ENCODE results near the gene NRXN2. TPM values are rescaled to one million over a fixed set of nuclear protein-coding genes. Genes with fewer than 3 reads are reported as not detected.

NRXN2 gene
- total RNA-seq, 1 donor: 5.2 TPM

- DNase-seq (ENCODE audit: low read depth): no peak
- H3K4me3 ChIP-seq (ENCODE audit: low read depth, low read length): no peak overlapping the region
- no peak for TF ChIP-seq CTCF (IDR thresholded peaks at IDR 0.05; ENCODE audit: insufficient read depth, low read depth, low read length)
Observed at GRCh38 chr11:64559351-64560138, 163.5 kb downstream of the NRXN2 start.

- no peak for TF ChIP-seq CTCF (IDR thresholded peaks at IDR 0.05; ENCODE audit: insufficient read depth, low read depth, low read length)
- no peak overlapping the region for H3K4me3 ChIP-seq (ENCODE audit: low read depth, low read length)
- DNase-seq (ENCODE audit: low read depth): no peak
Observed at GRCh38 chr11:64558869-64559268, 164.1 kb downstream of the NRXN2 start.

- no peak overlapping the region for H3K4me3 ChIP-seq (ENCODE audit: low read depth, low read length)
- no peak for TF ChIP-seq CTCF (IDR thresholded peaks at IDR 0.05; ENCODE audit: insufficient read depth, low read depth, low read length)
Observed at GRCh38 chr11:64558065-64558745, 164.8 kb downstream of the NRXN2 start.

GRCh38 chr11:64556721-64557250, 166.2 kb downstream of the NRXN2 start:
- TF ChIP-seq CTCF (IDR thresholded peaks at IDR 0.05; ENCODE audit: insufficient read depth, low read depth, low read length): no peak
- no peak overlapping the region for H3K4me3 ChIP-seq (ENCODE audit: low read depth, low read length)
- no peak for DNase-seq (ENCODE audit: low read depth)

More at GRCh38 chr11:64558065-64558745, 164.8 kb downstream of the NRXN2 start:
- no peak for DNase-seq (ENCODE audit: low read depth)

Other genes starting within 250 kb of the NRXN2 start
- gene SLC22A11, start 167.3 kb downstream of the NRXN2 start, total RNA-seq: under 0.01 TPM in 1 of 2 replicates, not detected in the other
- gene SLC22A12, start 132.0 kb downstream of the NRXN2 start, total RNA-seq: not detected in 2 replicates
- 10.3 and 12.5 TPM in 2 replicates for gene RASGRP2, start 20.9 kb upstream of the NRXN2 start, total RNA-seq
- gene PYGM, start 36.8 kb upstream of the NRXN2 start, total RNA-seq: 0.64 and 1.7 TPM in 2 replicates
- 95.3 and 95.9 TPM in 2 replicates for gene SF1, start 55.3 kb upstream of the NRXN2 start, total RNA-seq
- gene MAP4K2, start 80.0 kb upstream of the NRXN2 start, total RNA-seq: 10.8 and 16.4 TPM in 2 replicates
- gene MEN1, start 87.4 kb upstream of the NRXN2 start, total RNA-seq: 13.5 and 17.7 TPM in 2 replicates
- under 0.01 TPM in 2 replicates for gene CDC42BPG, start 121.5 kb upstream of the NRXN2 start, total RNA-seq
- 80.2 and 93.7 TPM in 2 replicates for gene EHD1, start 155.4 kb upstream of the NRXN2 start, total RNA-seq
- 12.1 and 13.2 TPM in 2 replicates for gene ATG2A, start 194.0 kb upstream of the NRXN2 start, total RNA-seq
- 11.6 and 14.2 TPM in 2 replicates for gene PPP2R5B, start 201.5 kb upstream of the NRXN2 start, total RNA-seq
- gene GPHA2, start 212.7 kb upstream of the NRXN2 start, total RNA-seq: not detected in 2 replicates
- not detected in 2 replicates for gene MAJIN, start 248.9 kb upstream of the NRXN2 start, total RNA-seq